ENCODE measurements around the gene GSK3A.

GSK3A gene

GRCh38 chr19:42193706-42194105 is 48.7 kb downstream of the GSK3A start:
- Histone ChIP-seq H3K9me3 (ENCODE audit: severe bottlenecking) (peaks cover 4% of the 10 kb centered on the region), H3K4me1 (ENCODE audit: insufficient read depth, poor library complexity, severe bottlenecking) (peaks cover 28% of the 10 kb centered on the region), H3K36me3 (ENCODE audit: low read depth) (peaks cover 15% of the 10 kb centered on the region), H3K27me3 (ENCODE audit: insufficient read depth, poor library complexity, severe bottlenecking) (no peaks in the 10 kb centered on the region), H3K4me3 (ENCODE audit: severe bottlenecking) (no peak overlapping the region), H3K27ac (ENCODE audit: poor library complexity, severe bottlenecking) (no peak overlapping the region)
- ATAC-seq (ENCODE audit: low read depth) (no peak), DNase-seq (ENCODE audit: low spot score) (no peak)
- no peak for TF ChIP-seq CTCF (IDR thresholded peaks at IDR 0.05; ENCODE audit: poor library complexity, severe bottlenecking)

- TF ChIP-seq CTCF (IDR thresholded peaks at IDR 0.05; ENCODE audit: poor library complexity, severe bottlenecking): no peak
- ATAC-seq (ENCODE audit: low read depth) (no peak), DNase-seq (ENCODE audit: low spot score) (no peak)
- Histone ChIP-seq H3K4me1 (ENCODE audit: insufficient read depth, poor library complexity, severe bottlenecking) (peaks cover 26% of the 10 kb centered on the region), H3K27ac (ENCODE audit: poor library complexity, severe bottlenecking) (no peak overlapping the region), H3K27me3 (ENCODE audit: insufficient read depth, poor library complexity, severe bottlenecking) (no peaks in the 10 kb centered on the region), H3K9me3 (ENCODE audit: severe bottlenecking) (peaks cover 4% of the 10 kb centered on the region), H3K36me3 (ENCODE audit: low read depth) (peaks cover 11% of the 10 kb centered on the region), H3K4me3 (ENCODE audit: severe bottlenecking) (no peak overlapping the region)
Measured at GRCh38 chr19:42193294-42193693, 49.1 kb downstream of the GSK3A start.

GRCh38 chr19:42191855-42192254 is 50.5 kb downstream of the GSK3A start:
- Histone ChIP-seq H3K27ac (ENCODE audit: poor library complexity, severe bottlenecking) (peak overlapping the region; percentile 33), H3K36me3 (ENCODE audit: low read depth) (no peaks in the 10 kb centered on the region), H3K4me1 (ENCODE audit: insufficient read depth, poor library complexity, severe bottlenecking) (peaks cover 16% of the 10 kb centered on the region), H3K27me3 (ENCODE audit: insufficient read depth, poor library complexity, severe bottlenecking) (no peaks in the 10 kb centered on the region), H3K9me3 (ENCODE audit: severe bottlenecking) (peaks cover 4% of the 10 kb centered on the region), H3K4me3 (ENCODE audit: severe bottlenecking) (no peak overlapping the region)
- DNase-seq (ENCODE audit: low spot score) (no peak), ATAC-seq (ENCODE audit: low read depth) (peak; percentile 91)
- no peak for TF ChIP-seq CTCF (IDR thresholded peaks at IDR 0.05; ENCODE audit: poor library complexity, severe bottlenecking)

GRCh38 chr19:42191330-42191729 is 51.1 kb downstream of the GSK3A start:
- TF ChIP-seq CTCF (IDR thresholded peaks at IDR 0.05; ENCODE audit: poor library complexity, severe bottlenecking): no peak
- DNase-seq (ENCODE audit: low spot score): no peak
- Histone ChIP-seq H3K36me3 (ENCODE audit: low read depth) (no peaks in the 10 kb centered on the region), H3K4me1 (ENCODE audit: insufficient read depth, poor library complexity, severe bottlenecking) (peaks cover 15% of the 10 kb centered on the region), H3K4me3 (ENCODE audit: severe bottlenecking) (no peak overlapping the region), H3K9me3 (ENCODE audit: severe bottlenecking) (peaks cover 4% of the 10 kb centered on the region), H3K27me3 (ENCODE audit: insufficient read depth, poor library complexity, severe bottlenecking) (no peaks in the 10 kb centered on the region), H3K27ac (ENCODE audit: poor library complexity, severe bottlenecking) (peak overlapping the region; percentile 33)
- ATAC-seq (ENCODE audit: low read depth): no peak

GRCh38 chr19:42189133-42189532 is 53.3 kb downstream of the GSK3A start:
- Histone ChIP-seq H3K9me3 (ENCODE audit: severe bottlenecking) (peaks cover 4% of the 10 kb centered on the region), H3K4me1 (ENCODE audit: insufficient read depth, poor library complexity, severe bottlenecking) (peaks cover 15% of the 10 kb centered on the region), H3K27ac (ENCODE audit: poor library complexity, severe bottlenecking) (no peak overlapping the region), H3K27me3 (ENCODE audit: insufficient read depth, poor library complexity, severe bottlenecking) (no peaks in the 10 kb centered on the region), H3K36me3 (ENCODE audit: low read depth) (no peaks in the 10 kb centered on the region), H3K4me3 (ENCODE audit: severe bottlenecking) (no peak overlapping the region)
- TF ChIP-seq CTCF (IDR thresholded peaks at IDR 0.05; ENCODE audit: poor library complexity, severe bottlenecking): no peak
- DNase-seq (ENCODE audit: low spot score): no peak
- no peak for ATAC-seq (ENCODE audit: low read depth)

Data from RWPE2 (cell line).